Fibroblast of lung (primary cell): Measurements from ENCODE around the gene TECR.

Experiments used
- EZH2 ChIP-seq: IDR thresholded peaks from 2 replicates; pipeline ENCODE4 v1.5.1; 2012; ENCODE audit warnings: low read length, control low read depth, mild to moderate bottlenecking; ENCODE audit errors: missing control alignments
- TF ChIP-seq, protein P1 (sequence below), 2 donors: IDR thresholded peaks in 1 of 2; conservative IDR thresholded peaks in 1 of 2; 1 replicate in 1 of 2; 2 replicates in 1 of 2; pipeline ENCODE4 v1.5.1; 2011 to 2012; ENCODE audit warnings: low read length in 2 of 2, control low read depth in 1 of 2, inconsistent platforms in 1 of 2, low read depth in 1 of 2, mild to moderate bottlenecking in 1 of 2

DNA sequence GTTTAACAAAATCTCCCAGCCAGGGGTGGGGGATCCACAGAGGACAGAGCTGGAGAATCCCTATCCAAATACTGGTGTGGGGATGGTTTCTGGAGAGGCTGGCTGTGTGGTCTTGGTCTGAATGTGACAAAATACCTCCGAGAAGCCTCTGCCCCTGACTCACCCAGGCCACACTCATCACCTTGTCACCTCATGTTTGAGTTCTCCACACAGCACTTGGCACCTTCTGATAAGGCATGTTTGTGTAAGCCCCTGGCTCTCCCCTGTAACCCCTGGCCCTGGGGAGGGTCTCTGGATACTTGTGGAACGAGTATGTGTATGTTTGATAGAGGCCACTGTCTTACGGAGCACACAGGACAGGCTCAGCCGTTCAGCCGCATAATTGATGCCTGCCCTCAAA lies 14.7 kb downstream of the TECR start:
- TF ChIP-seq, protein P1, sequence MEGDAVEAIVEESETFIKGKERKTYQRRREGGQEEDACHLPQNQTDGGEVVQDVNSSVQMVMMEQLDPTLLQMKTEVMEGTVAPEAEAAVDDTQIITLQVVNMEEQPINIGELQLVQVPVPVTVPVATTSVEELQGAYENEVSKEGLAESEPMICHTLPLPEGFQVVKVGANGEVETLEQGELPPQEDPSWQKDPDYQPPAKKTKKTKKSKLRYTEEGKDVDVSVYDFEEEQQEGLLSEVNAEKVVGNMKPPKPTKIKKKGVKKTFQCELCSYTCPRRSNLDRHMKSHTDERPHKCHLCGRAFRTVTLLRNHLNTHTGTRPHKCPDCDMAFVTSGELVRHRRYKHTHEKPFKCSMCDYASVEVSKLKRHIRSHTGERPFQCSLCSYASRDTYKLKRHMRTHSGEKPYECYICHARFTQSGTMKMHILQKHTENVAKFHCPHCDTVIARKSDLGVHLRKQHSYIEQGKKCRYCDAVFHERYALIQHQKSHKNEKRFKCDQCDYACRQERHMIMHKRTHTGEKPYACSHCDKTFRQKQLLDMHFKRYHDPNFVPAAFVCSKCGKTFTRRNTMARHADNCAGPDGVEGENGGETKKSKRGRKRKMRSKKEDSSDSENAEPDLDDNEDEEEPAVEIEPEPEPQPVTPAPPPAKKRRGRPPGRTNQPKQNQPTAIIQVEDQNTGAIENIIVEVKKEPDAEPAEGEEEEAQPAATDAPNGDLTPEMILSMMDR (conservative IDR thresholded peaks at IDR 0.05 in 1 of 2, IDR thresholded peaks at IDR 0.05 in 1 of 2; ENCODE audit: low read depth in 1 of 2, low read length in 2 of 2): no peak
- TF ChIP-seq EZH2: no peak
